Naive thymus-derived CD4-positive, alpha-beta T cell (primary cell): ENCODE measurements around the gene PINLYP. TPM values are rescaled to one million over a fixed set of nuclear protein-coding genes. Genes with fewer than 3 reads are reported as not detected.
A peak's percentile ranks its signal among the peaks of the same experiment; 100 is the strongest.

Source experiments
- ATAC-seq: fragments of 150-1000 bp; cut with Tn5 transposase; 2 replicates; pipeline ENCODE4 v1.10.0; 2021; ENCODE audit warnings: mild to moderate bottlenecking, moderate library complexity
- CTCF ChIA-PET: fragments of 350-600 bp; sonication (Branson Sonifier 250); formaldehyde crosslinking; loops from one replicate; lab custom pipeline; 2021; ENCODE audit warnings: antibody characterized with exemption; lab: Charles Lee
- POLR2A ChIA-PET: fragments of 350-600 bp; sonication (Branson Sonifier 250); formaldehyde crosslinking; loops from one replicate; lab custom pipeline; 2021; ENCODE audit warnings: antibody characterized with exemption, inconsistent platforms; lab: Charles Lee
- DNase-seq, 9 donors: peaks; one replicate each; pipeline versions ENCODE4 v3.0.0 to v3.0.0-alpha.2; 2020 to 2022; ENCODE audit warnings: mixed read lengths in 1 of 9
- H3K27ac ChIP-seq: one replicate; pipeline ENCODE4 v1.7.0; 2013; ENCODE audit warnings: mild to moderate bottlenecking, low read depth, low read length, moderate library complexity
- H3K27me3 ChIP-seq, 2 donors: one replicate each; pipeline ENCODE4 v1.7.0; 2013; ENCODE audit warnings: low read length in 2 of 2, mild to moderate bottlenecking in 2 of 2, moderate library complexity in 2 of 2; ENCODE audit not compliant: control insufficient read depth in 2 of 2, insufficient read depth in 2 of 2
- H3K36me3 ChIP-seq, 3 experiments: 1 replicate in 2 of 3; 2 replicates in 1 of 3; pipeline ENCODE4 v1.7.0; 2013; ENCODE audit warnings: low read length in 3 of 3, mild to moderate bottlenecking in 3 of 3, moderate library complexity in 1 of 3; ENCODE audit not compliant: insufficient read depth in 3 of 3, control insufficient read depth in 2 of 3
- H3K4me1 ChIP-seq, 2 donors: one replicate each; pipeline ENCODE4 v1.7.0; 2013; ENCODE audit warnings: low read length in 2 of 2, mild to moderate bottlenecking in 2 of 2, moderate library complexity in 1 of 2; ENCODE audit not compliant: control insufficient read depth in 2 of 2, insufficient read depth in 2 of 2
- H3K4me3 ChIP-seq: 2 replicates; pipeline ENCODE4 v1.7.0; 2013; ENCODE audit warnings: mild to moderate bottlenecking, low read length
- H3K9me3 ChIP-seq, 3 experiments: 1 replicate in 2 of 3; 2 replicates in 1 of 3; pipeline ENCODE4 v1.7.0; 2013; ENCODE audit warnings: low read length in 3 of 3; ENCODE audit not compliant: control insufficient read depth in 2 of 3
- H3K27ac Mint-ChIP-seq, 9 donors: one replicate each; pipeline ENCODE4 v1.8.0; 2020 to 2022; ENCODE audit warnings: mixed read lengths in 9 of 9, mild to moderate bottlenecking in 8 of 9, moderate library complexity in 5 of 9, inconsistent platforms in 2 of 9
- H3K27me3 Mint-ChIP-seq, 5 donors: one replicate each; pipeline ENCODE4 v1.8.0; 2021 to 2022; ENCODE audit warnings: mixed read lengths in 5 of 5, mild to moderate bottlenecking in 1 of 5
- H3K36me3 Mint-ChIP-seq, 5 donors: one replicate each; pipeline ENCODE4 v1.8.0; 2020 to 2022; ENCODE audit warnings: mixed read lengths in 5 of 5, mild to moderate bottlenecking in 3 of 5, inconsistent platforms in 1 of 5
- H3K4me1 Mint-ChIP-seq, 7 donors: one replicate each; pipeline ENCODE4 v1.8.0; 2020 to 2022; ENCODE audit warnings: mixed read lengths in 7 of 7, mild to moderate bottlenecking in 3 of 7, inconsistent platforms in 1 of 7
- H3K4me3 Mint-ChIP-seq, 10 donors: one replicate each; pipeline ENCODE4 v1.8.0; 2020 to 2022; ENCODE audit warnings: mild to moderate bottlenecking in 10 of 10, mixed read lengths in 10 of 10, moderate library complexity in 6 of 10, inconsistent platforms in 2 of 10
- H3K9me3 Mint-ChIP-seq, 11 donors: one replicate each; pipeline ENCODE4 v1.8.0; 2020 to 2022; ENCODE audit warnings: mixed read lengths in 11 of 11, mild to moderate bottlenecking in 4 of 11, inconsistent platforms in 1 of 11, moderate library complexity in 1 of 11
- intact Hi-C, 2 donors: fragments of 100-400 bp; cut with micrococcal nuclease; formaldehyde crosslinking; loops; one replicate each; pipeline ENCODE4 v1.15.1; 2023
- polyA plus RNA-seq, 2 donors: library from polyadenylated mRNA; unstranded; fragments of 300-500 nt; fragmentation: Illumina TruSeq; gene quantifications; one replicate each; pipeline ENCODE4 v1.2.3, GENCODE V29; 2021
- total RNA-seq, 6 experiments: library from RNA in 5 of 6; stranded (reverse) in 5 of 6; gene quantifications; 1 replicate in 5 of 6; 2 replicates in 1 of 6; pipeline ENCODE4 v1.2.3 and lab custom pipeline; 2021 to 2026

The PINLYP gene
- total and polyA plus RNA-seq, 7 experiments from 2014 or later: 0.27 to 5.8 (median 0.54) TPM; not detected in 1

- peaks cover 27 to 51% (median 41%) of the 10 kb centered on the region in 7 donors for H3K4me1 Mint-ChIP-seq
- H3K4me1 ChIP-seq: peaks cover 16 to 28% of the 10 kb centered on the region in 2 donors
- ATAC-seq: no peak
- peak overlapping the region; percentile 84 to 98 (median 95) for H3K4me3 Mint-ChIP-seq
- peak overlapping the region; percentile 81 for H3K4me3 ChIP-seq
- CTCF ChIA-PET: interaction anchor here (0.6 to 5.5 kb wide), 13 partner anchors 11 to 214 kb away, joined by 3 to 122 read pairs (median 8); partner anchors contain the start of genes PINLYP and XRCC1
- peak in 1 of 9 donors; percentile 35 for DNase-seq
- H3K9me3 ChIP-seq: no peaks in the 10 kb centered on the region
- POLR2A ChIA-PET: interaction anchor here (0.6 to 5.0 kb wide), 14 partner anchors 9 to 156 kb away, joined by 3 to 51 read pairs (median 5); partner anchors contain the start of genes PHLDB3, PINLYP, XRCC1 and ZNF575
- H3K27ac Mint-ChIP-seq: peak overlapping the region; percentile 98 to 100 (median 100)
- peaks cover 4 to 42% (median 6%) of the 10 kb centered on the region in 3 experiments for H3K36me3 ChIP-seq
- intact Hi-C loops: loop anchor here in 1 of 2 donors (5.0 kb wide), 1 partner anchor 133 kb away; no protein-coding TSS in a partner anchor
- H3K27ac ChIP-seq: peak overlapping the region; percentile 95
- peaks cover 0 to 14% (median 6%) of the 10 kb centered on the region in 5 donors for H3K36me3 Mint-ChIP-seq
- H3K9me3 Mint-ChIP-seq: peaks cover 0 to 5% (median 0%) of the 10 kb centered on the region in 11 donors
- H3K27me3 ChIP-seq: no peaks in the 10 kb centered on the region
- peaks cover 0 to 4% (median 0%) of the 10 kb centered on the region in 5 donors for H3K27me3 Mint-ChIP-seq
Observed at GRCh38 chr19:43595605-43595998, 20.0 kb downstream of the PINLYP start.

DNA sequence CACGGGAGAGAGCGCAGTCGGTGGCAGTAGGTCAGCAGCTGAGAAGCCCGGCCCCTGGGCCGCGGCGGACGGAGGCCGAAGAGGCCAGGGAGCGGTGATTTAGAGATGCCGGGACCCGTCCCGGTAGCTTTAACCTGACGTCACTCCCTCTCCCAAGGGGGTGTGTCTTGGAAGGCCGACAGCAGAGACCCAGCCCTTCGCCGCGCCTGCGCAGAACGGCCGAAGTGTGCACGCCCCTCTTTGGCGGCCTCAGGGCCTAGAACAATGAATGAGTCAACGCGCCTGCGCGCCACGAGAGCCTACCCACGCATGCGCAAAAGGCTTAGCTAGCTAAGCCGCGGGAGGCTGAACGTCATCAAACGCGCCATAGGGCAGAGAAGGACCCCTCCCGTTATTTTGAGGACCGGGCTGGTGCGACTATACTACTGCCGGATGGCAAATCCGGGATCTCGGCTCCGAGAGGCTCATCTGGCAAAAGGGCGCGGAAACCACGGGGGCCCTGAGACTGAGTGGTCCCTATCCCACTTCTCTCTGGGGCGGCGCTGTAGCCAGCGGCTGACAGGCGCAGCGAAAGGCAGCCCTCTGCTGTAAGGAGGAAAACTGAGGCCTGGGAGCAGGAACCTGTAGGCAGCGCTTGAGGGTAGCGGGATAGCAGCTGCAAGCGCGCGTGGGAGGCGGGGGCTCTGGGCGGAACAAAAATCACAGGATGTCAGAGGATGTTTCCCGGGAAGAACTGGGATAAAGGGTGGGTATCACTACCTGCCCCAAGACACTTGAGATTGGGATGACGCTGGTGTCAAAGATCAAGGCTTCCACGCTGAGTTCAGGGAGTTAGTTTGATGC is 20.6 kb downstream of the PINLYP start, which contains the start of the genes IRGQ and ZNF576:
Gene IRGQ (minus strand): TSS at position 136 of the 843 bp plus-strand sequence. CDS start 796 bp downstream, outside the sequence.
Gene ZNF576 (plus strand): TSS at position 597 of the 843 bp plus-strand sequence. CDS start 514 bp downstream, outside the sequence.
- peak within 1 kb of the TSS; percentile 98 to 100 (median 100) for H3K27ac Mint-ChIP-seq
- H3K36me3 Mint-ChIP-seq: peaks cover 0 to 14% (median 4%) of the 10 kb centered on the region in 5 donors
- intact Hi-C loops: loop anchor here (1.0 to 5.0 kb wide), 17 partner anchors 16 to 339 kb away; partner anchors contain the start of genes PINLYP (in 2 of the 2), SMG9 (in 2 of the 2), XRCC1 (in 2 of the 2) and ZNF428 (in 2 of the 2)
- peaks cover 27 to 47% (median 37%) of the 10 kb centered on the region in 7 donors for H3K4me1 Mint-ChIP-seq
- POLR2A ChIA-PET: interaction anchor here (0.6 to 5.0 kb wide), 15 partner anchors 10 to 157 kb away, joined by 3 to 51 read pairs (median 5); partner anchors contain the start of genes PHLDB3, PINLYP, XRCC1 and ZNF575
- H3K27me3 Mint-ChIP-seq: peaks cover 0 to 4% (median 0%) of the 10 kb centered on the region in 5 donors
- ATAC-seq (peak; percentile 88), DNase-seq (peak; percentile 98 to 100 (median 99))
- peak within 1 kb of the TSS; percentile 84 to 98 (median 95) for H3K4me3 Mint-ChIP-seq
- peaks cover 0 to 5% (median 0%) of the 10 kb centered on the region in 11 donors for H3K9me3 Mint-ChIP-seq
- Histone ChIP-seq H3K4me1 (peaks cover 16 to 28% of the 10 kb centered on the region in 2 donors), H3K27me3 (no peaks in the 10 kb centered on the region), H3K27ac (peak within 1 kb of the TSS; percentile 95), H3K36me3 (peaks cover 4 to 47% (median 6%) of the 10 kb centered on the region in 3 experiments), H3K4me3 (peak within 1 kb of the TSS; percentile 81), H3K9me3 (no peaks in the 10 kb centered on the region)
- CTCF ChIA-PET: interaction anchor here (0.6 to 5.5 kb wide), 9 partner anchors 12 to 214 kb away, joined by 3 to 122 read pairs (median 5); partner anchors contain the start of genes PINLYP and XRCC1

- ChIA-PET POLR2A (interaction anchor here (0.6 to 5.0 kb wide), 10 partner anchors 10 to 93 kb away, joined by 3 to 51 read pairs (median 4); partner anchors contain the start of genes PHLDB3, PINLYP and XRCC1), CTCF (interaction anchor here (1.1 to 5.5 kb wide), 5 partner anchors 22 to 213 kb away, joined by 3 to 122 read pairs (median 8); partner anchors contain the start of genes PINLYP and XRCC1)
- intact Hi-C loops: loop anchor here (1.0 to 5.0 kb wide), 17 partner anchors 17 to 338 kb away; partner anchors contain the start of genes PINLYP (in 2 of the 2), SMG9 (in 2 of the 2), XRCC1 (in 2 of the 2) and ZNF428 (in 2 of the 2)
- Histone ChIP-seq H3K9me3 (no peaks in the 10 kb centered on the region), H3K27me3 (no peaks in the 10 kb centered on the region), H3K27ac (peak overlapping the region; percentile 95), H3K4me3 (peak overlapping the region; percentile 81), H3K4me1 (peaks cover 16 to 28% of the 10 kb centered on the region in 2 donors), H3K36me3 (peaks cover 4 to 52% (median 6%) of the 10 kb centered on the region in 3 experiments)
- Mint-ChIP-seq H3K4me3 (peak overlapping the region; percentile 84 to 98 (median 95)), H3K27me3 (peaks cover 0 to 4% (median 0%) of the 10 kb centered on the region in 5 donors), H3K27ac (peak overlapping the region; percentile 98 to 100 (median 100)), H3K36me3 (peaks cover 0 to 15% (median 4%) of the 10 kb centered on the region in 5 donors), H3K4me1 (peaks cover 27 to 47% (median 37%) of the 10 kb centered on the region in 7 donors), H3K9me3 (peaks cover 0 to 5% (median 0%) of the 10 kb centered on the region in 11 donors)
- DNase-seq (no peak), ATAC-seq (no peak)
Observed at GRCh38 chr19:43596842-43597461, 21.4 kb downstream of the PINLYP start.

GRCh38 chr19:43597876-43598275 is 22.3 kb downstream of the PINLYP start:
- H3K27ac Mint-ChIP-seq: peak overlapping the region; percentile 88 to 100 (median 99)
- Histone ChIP-seq H3K9me3 (no peaks in the 10 kb centered on the region), H3K4me3 (peak overlapping the region; percentile 81), H3K36me3 (peaks cover 6 to 52% (median 11%) of the 10 kb centered on the region in 3 experiments), H3K27ac (peak overlapping the region; percentile 95), H3K4me1 (peaks cover 16 to 28% of the 10 kb centered on the region in 2 donors), H3K27me3 (no peaks in the 10 kb centered on the region)
- ATAC-seq (no peak), DNase-seq (no peak)
- peaks cover 0 to 4% (median 0%) of the 10 kb centered on the region in 5 donors for H3K27me3 Mint-ChIP-seq
- peaks cover 0 to 5% (median 0%) of the 10 kb centered on the region in 11 donors for H3K9me3 Mint-ChIP-seq
- intact Hi-C loops: loop anchor here in 1 of 2 donors (2.0 to 5.0 kb wide), 2 partner anchors 136 to 187 kb away; no protein-coding TSS in a partner anchor
- peaks cover 25 to 47% (median 37%) of the 10 kb centered on the region in 7 donors for H3K4me1 Mint-ChIP-seq
- ChIA-PET CTCF (interaction anchor here (0.5 to 5.5 kb wide), 4 partner anchors 23 to 166 kb away, joined by 3 to 122 read pairs (median 20); partner anchors contain the start of genes PINLYP and XRCC1), POLR2A (interaction anchor here (0.6 to 5.0 kb wide), 6 partner anchors 9 to 72 kb away, joined by 3 to 51 read pairs (median 4); partner anchors contain the start of genes PINLYP, PLAUR and XRCC1)
- peak overlapping the region; percentile 84 to 98 (median 95) for H3K4me3 Mint-ChIP-seq
- peaks cover 0 to 13% (median 3%) of the 10 kb centered on the region in 5 donors for H3K36me3 Mint-ChIP-seq

- H3K4me3 Mint-ChIP-seq: peak overlapping the region in 3 of 10 donors; percentile 84 to 98 (median 94)
Observed at GRCh38 chr19:43598445-43599240, 23.0 kb downstream of the PINLYP start.

More at GRCh38 chr19:43598445-43599240, 23.0 kb downstream of the PINLYP start:
- POLR2A ChIA-PET: interaction anchor here (1.0 to 5.0 kb wide), 2 partner anchors 24 to 71 kb away, joined by 3 to 51 read pairs; partner anchors contain the start of genes PINLYP, PLAUR and XRCC1
- Mint-ChIP-seq H3K36me3 (peaks cover 0 to 9% (median 3%) of the 10 kb centered on the region in 5 donors), H3K9me3 (peaks cover 0 to 5% (median 0%) of the 10 kb centered on the region in 11 donors), H3K4me1 (peaks cover 22 to 42% (median 33%) of the 10 kb centered on the region in 7 donors), H3K27me3 (peaks cover 0 to 4% (median 0%) of the 10 kb centered on the region in 5 donors), H3K27ac (peak overlapping the region in 5 of 9 donors; percentile 98 to 100 (median 100))
- CTCF ChIA-PET: interaction anchor here (5.5 kb wide), 1 partner anchor 43 kb away, joined by 122 read pairs; no protein-coding TSS in a partner anchor
- Histone ChIP-seq H3K27me3 (no peaks in the 10 kb centered on the region), H3K9me3 (no peaks in the 10 kb centered on the region), H3K4me3 (no peak overlapping the region), H3K4me1 (peaks cover 16 to 28% of the 10 kb centered on the region in 2 donors), H3K36me3 (peaks cover 6 to 47% (median 12%) of the 10 kb centered on the region in 3 experiments), H3K27ac (peak overlapping the region; percentile 95)
- no peak for ATAC-seq
- intact Hi-C loops: loop anchor here in 1 of 2 donors (5.0 kb wide), 1 partner anchor 136 kb away; no protein-coding TSS in a partner anchor
- DNase-seq: no peak
